GM12875 (cell line): Measurements from ENCODE around the gene TECR.

Source experiments
- H3K4me3 ChIP-seq: one replicate; pipeline ENCODE4 v1.5.1; 2011; ENCODE audit warnings: low read depth, low read length, control low read depth
- CTCF ChIP-seq: IDR thresholded peaks from 2 replicates; pipeline ENCODE4 v1.5.1; 2011; ENCODE audit warnings: low read depth, mild to moderate bottlenecking, control low read depth, inconsistent platforms, low read length, moderate library complexity, borderline replicate concordance; ENCODE audit not compliant: insufficient read depth

Gene TECR

GRCh38 chr19:14614099-14614412, 84.7 kb downstream of the TECR start:
- TF ChIP-seq CTCF = no peak
- no peak overlapping the region for H3K4me3 ChIP-seq
